DOHH2 (cell line): ENCODE measurements around the gene ADARB1.

Experiments
- H3F3A ChIP-seq: fragments of 200-600 bp; sonication (generic), shearing (Covaris generic); 2 replicates; pipeline ENCODE4 v1.6.0; 2016; ENCODE audit warnings: antibody characterized with exemption, mild to moderate bottlenecking; ENCODE audit not compliant: control insufficient read depth, insufficient read depth
- H3K27ac ChIP-seq: fragments of 200-600 bp; sonication (generic); 2 replicates; pipeline ENCODE4 v1.5.1; 2014; ENCODE audit warnings: low read depth, mild to moderate bottlenecking, low read length, moderate library complexity
- H3K27me3 ChIP-seq: fragments of 200-600 bp; sonication (generic); 2 replicates; pipeline ENCODE4 v1.6.1; 2014; ENCODE audit warnings: mild to moderate bottlenecking, low read length, mixed read lengths; ENCODE audit not compliant: control insufficient read depth
- H3K36me3 ChIP-seq: fragments of 200-600 bp; sonication (generic); 2 replicates; pipeline ENCODE4 v1.6.1; 2014; ENCODE audit warnings: mild to moderate bottlenecking, low read length, moderate library complexity, mixed read lengths; ENCODE audit not compliant: control insufficient read depth
- H3K4me1 ChIP-seq: fragments of 200-600 bp; sonication (generic); 2 replicates; pipeline ENCODE4 v1.6.1; 2014; ENCODE audit warnings: mild to moderate bottlenecking, low read length, mixed read lengths; ENCODE audit not compliant: control insufficient read depth
- H3K4me2 ChIP-seq: fragments of 200-600 bp; sonication (generic); 2 replicates; pipeline ENCODE4 v1.6.0; 2014; ENCODE audit warnings: mild to moderate bottlenecking, low read length, moderate library complexity
- H3K4me3 ChIP-seq: fragments of 200-600 bp; sonication (generic); 2 replicates; pipeline ENCODE4 v1.5.1; 2014; ENCODE audit warnings: mild to moderate bottlenecking, low read length, mixed read lengths
- H3K79me2 ChIP-seq: fragments of 200-600 bp; sonication (generic); 2 replicates; pipeline ENCODE4 v1.6.1; 2014; ENCODE audit warnings: mild to moderate bottlenecking, low read length, mixed read lengths; ENCODE audit not compliant: control insufficient read depth
- H3K9me2 ChIP-seq: fragments of 200-600 bp; sonication (generic); replicated peaks from 2 replicates; pipeline ENCODE4 v1.6.1; 2014; ENCODE audit warnings: mild to moderate bottlenecking, low read length, mixed read lengths; ENCODE audit not compliant: control insufficient read depth
- H3K9me3 ChIP-seq: fragments of 200-600 bp; sonication (generic); 2 replicates; pipeline ENCODE4 v1.6.1; 2014; ENCODE audit warnings: antibody characterized with exemption, low read length, mixed read lengths; ENCODE audit not compliant: control insufficient read depth, insufficient read depth
- H4K20me1 ChIP-seq: fragments of 200-600 bp; sonication (generic); 2 replicates; pipeline ENCODE4 v1.6.0; 2014; ENCODE audit warnings: low read depth, mild to moderate bottlenecking, antibody characterized with exemption, low read length, moderate library complexity; ENCODE audit not compliant: control insufficient read depth, insufficient read depth
- EZH2phosphoT487 ChIP-seq: fragments of 200-600 bp; sonication (generic); IDR thresholded peaks from 2 replicates; pipeline ENCODE4 v1.6.1; 2017; ENCODE audit warnings: borderline replicate concordance, mild to moderate bottlenecking, antibody characterized with exemption, low read length, moderate library complexity, mixed read lengths
- TF ChIP-seq, protein P1 (sequence below): fragments of 200-600 bp; sonication (generic); IDR thresholded peaks from one replicate; pipeline ENCODE4 v1.5.1; 2014; ENCODE audit warnings: antibody characterized with exemption, mild to moderate bottlenecking, low read depth, low read length; ENCODE audit not compliant: poor library complexity, severe bottlenecking

ADARB1 gene

GRCh38 chr21:45235488-45235887, 161.1 kb downstream of the ADARB1 start:
- no peaks in the 10 kb centered on the region for H3K79me2 ChIP-seq
- TF ChIP-seq, protein P1, sequence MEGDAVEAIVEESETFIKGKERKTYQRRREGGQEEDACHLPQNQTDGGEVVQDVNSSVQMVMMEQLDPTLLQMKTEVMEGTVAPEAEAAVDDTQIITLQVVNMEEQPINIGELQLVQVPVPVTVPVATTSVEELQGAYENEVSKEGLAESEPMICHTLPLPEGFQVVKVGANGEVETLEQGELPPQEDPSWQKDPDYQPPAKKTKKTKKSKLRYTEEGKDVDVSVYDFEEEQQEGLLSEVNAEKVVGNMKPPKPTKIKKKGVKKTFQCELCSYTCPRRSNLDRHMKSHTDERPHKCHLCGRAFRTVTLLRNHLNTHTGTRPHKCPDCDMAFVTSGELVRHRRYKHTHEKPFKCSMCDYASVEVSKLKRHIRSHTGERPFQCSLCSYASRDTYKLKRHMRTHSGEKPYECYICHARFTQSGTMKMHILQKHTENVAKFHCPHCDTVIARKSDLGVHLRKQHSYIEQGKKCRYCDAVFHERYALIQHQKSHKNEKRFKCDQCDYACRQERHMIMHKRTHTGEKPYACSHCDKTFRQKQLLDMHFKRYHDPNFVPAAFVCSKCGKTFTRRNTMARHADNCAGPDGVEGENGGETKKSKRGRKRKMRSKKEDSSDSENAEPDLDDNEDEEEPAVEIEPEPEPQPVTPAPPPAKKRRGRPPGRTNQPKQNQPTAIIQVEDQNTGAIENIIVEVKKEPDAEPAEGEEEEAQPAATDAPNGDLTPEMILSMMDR: no peak
- no peak for TF ChIP-seq EZH2phosphoT487
- no peak overlapping the region for H3K27ac ChIP-seq
- no peaks in the 10 kb centered on the region for H3K4me1 ChIP-seq
- H3K27me3 ChIP-seq: no peaks in the 10 kb centered on the region
- no peaks in the 10 kb centered on the region for H3K9me3 ChIP-seq
- no peaks in the 10 kb centered on the region for H4K20me1 ChIP-seq
- H3K9me2 ChIP-seq: no peaks in the 10 kb centered on the region
- H3K4me2 ChIP-seq: no peak overlapping the region
- H3K4me3 ChIP-seq: no peak overlapping the region
- H3F3A ChIP-seq: no peaks in the 10 kb centered on the region
- H3K36me3 ChIP-seq: no peaks in the 10 kb centered on the region

- no peak overlapping the region for H3K27ac ChIP-seq
- no peak overlapping the region for H3K4me3 ChIP-seq
- H3K79me2 ChIP-seq: no peaks in the 10 kb centered on the region
- H4K20me1 ChIP-seq: no peaks in the 10 kb centered on the region
- no peaks in the 10 kb centered on the region for H3K36me3 ChIP-seq
- no peaks in the 10 kb centered on the region for H3K4me1 ChIP-seq
- H3K27me3 ChIP-seq: no peaks in the 10 kb centered on the region
- no peaks in the 10 kb centered on the region for H3F3A ChIP-seq
- no peak overlapping the region for H3K4me2 ChIP-seq
- no peak for TF ChIP-seq EZH2phosphoT487
- TF ChIP-seq, protein P1: no peak
- H3K9me2 ChIP-seq: no peaks in the 10 kb centered on the region
- no peaks in the 10 kb centered on the region for H3K9me3 ChIP-seq
These were observed 162.1 kb downstream of the ADARB1 start for GRCh38 chr21:45236481-45236880.

- Histone ChIP-seq H3K27me3 (no peaks in the 10 kb centered on the region), H3K27ac (no peak overlapping the region), H3K4me2 (no peak overlapping the region), H3F3A (no peaks in the 10 kb centered on the region), H4K20me1 (no peaks in the 10 kb centered on the region), H3K4me3 (no peak overlapping the region), H3K79me2 (no peaks in the 10 kb centered on the region), H3K36me3 (no peaks in the 10 kb centered on the region), H3K9me2 (no peaks in the 10 kb centered on the region), H3K9me3 (no peaks in the 10 kb centered on the region), H3K4me1 (no peaks in the 10 kb centered on the region)
- TF ChIP-seq, protein P1: no peak
- no peak for TF ChIP-seq EZH2phosphoT487
These were observed 163.0 kb downstream of the ADARB1 start for GRCh38 chr21:45237401-45237800.

DNA sequence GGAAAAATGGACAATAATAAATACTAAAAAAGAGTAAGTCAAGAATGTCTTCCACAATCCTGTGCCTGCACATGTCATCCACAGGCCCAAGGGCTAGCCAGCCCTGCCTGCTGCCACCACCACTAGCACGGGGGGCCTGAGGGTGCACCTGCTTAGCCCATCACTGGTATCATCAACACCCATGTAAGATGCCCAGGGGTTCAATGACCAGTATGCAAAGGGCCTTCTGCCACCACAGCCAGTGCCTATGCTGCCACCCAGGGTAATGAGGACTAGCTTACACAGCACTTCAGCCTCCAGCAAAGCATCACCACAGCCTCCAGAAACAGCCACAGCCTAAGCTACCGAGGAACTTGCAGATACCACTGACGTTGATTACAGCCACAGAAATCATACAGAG, 167.0 kb downstream of the ADARB1 start:
- Histone ChIP-seq H3K9me2 (no peaks in the 10 kb centered on the region), H3K79me2 (no peaks in the 10 kb centered on the region), H3K27ac (no peak overlapping the region), H3K9me3 (peaks cover 10% of the 10 kb centered on the region; the same call in 1 of the 2 replicates), H3K27me3 (no peaks in the 10 kb centered on the region), H4K20me1 (no peaks in the 10 kb centered on the region), H3K36me3 (no peaks in the 10 kb centered on the region), H3K4me3 (no peak overlapping the region), H3F3A (no peaks in the 10 kb centered on the region), H3K4me2 (no peak overlapping the region), H3K4me1 (no peaks in the 10 kb centered on the region)
- no peak for TF ChIP-seq EZH2phosphoT487
